Thyroid gland (tissue), 4 donors: Measurements from ENCODE around the gene C12orf56. TPM values are rescaled to one million over a fixed set of nuclear protein-coding genes. Genes with fewer than 3 reads are reported as not detected.

Experiments
- DNase-seq, 2 donors: peaks; one replicate each; pipeline ENCODE4 v3.0.0-alpha.2; 2019
- H3K27ac ChIP-seq, 3 donors: fragments of 200-600 bp; sonication (generic); 1 replicate in 2 of 3; 2 replicates in 1 of 3; pipeline ENCODE4 v1.5.1; 2016 to 2019; ENCODE audit warnings: mild to moderate bottlenecking in 1 of 3, moderate library complexity in 1 of 3
- H3K27me3 ChIP-seq: fragments of 200-600 bp; sonication (generic); one replicate; pipeline ENCODE4 v1.5.1; 2019
- H3K36me3 ChIP-seq, 2 donors: fragments of 200-600 bp; sonication (generic); one replicate each; pipeline ENCODE4 v1.5.1; 2016 to 2019
- H3K4me1 ChIP-seq, 2 donors: fragments of 200-600 bp; sonication (generic); one replicate each; pipeline ENCODE4 v1.5.1; 2017 to 2019
- H3K4me3 ChIP-seq, 3 donors: fragments of 200-600 bp; sonication (generic); replicated peaks in 1 of 3; 1 replicate in 2 of 3; 2 replicates in 1 of 3; pipeline ENCODE4 v1.5.1; 2016; ENCODE audit warnings: mild to moderate bottlenecking in 1 of 3
- H3K9me3 ChIP-seq: fragments of 200-600 bp; sonication (generic); one replicate; pipeline ENCODE4 v1.5.1; 2017
- POLR2A ChIP-seq, 2 donors: fragments of 450-650 bp; IDR thresholded peaks; one replicate each; pipeline ENCODE4 v1.6.1; 2017; ENCODE audit warnings: antibody characterized with exemption in 2 of 2, mild to moderate bottlenecking in 2 of 2, moderate library complexity in 1 of 2
- WGBS, 2 donors: methylation state at CpG; one replicate each; pipeline ENCODE4 v1.1.5; 2017; 5-methylcytosine and 5-hydroxymethylcytosine counted together
- intact Hi-C: fragments of 100-400 bp; cut with DNase I; formaldehyde crosslinking; loops from one replicate; pipeline ENCODE4 v1.15.1; 2023
- total RNA-seq, 4 donors: library from RNA; depleted of rRNA; stranded (reverse); fragments of >200 nt; gene quantifications; one replicate each; pipeline ENCODE4 v1.2.3, GENCODE V29; 2016
- TF ChIP-seq, protein P1 (sequence below), 6 experiments: fragments of 200-600 bp in 3 of 6; fragments of 450-650 bp in 3 of 6; sonication (generic) in 3 of 6; IDR thresholded peaks; one replicate each; pipeline ENCODE4 v1.5.1; 2016 to 2019; ENCODE audit warnings: antibody characterized with exemption in 6 of 6, mild to moderate bottlenecking in 2 of 6, inconsistent platforms in 1 of 6, moderate library complexity in 1 of 6

C12orf56 gene
- total RNA-seq, 4 donors from 2014 or later, result not detected

DNA sequence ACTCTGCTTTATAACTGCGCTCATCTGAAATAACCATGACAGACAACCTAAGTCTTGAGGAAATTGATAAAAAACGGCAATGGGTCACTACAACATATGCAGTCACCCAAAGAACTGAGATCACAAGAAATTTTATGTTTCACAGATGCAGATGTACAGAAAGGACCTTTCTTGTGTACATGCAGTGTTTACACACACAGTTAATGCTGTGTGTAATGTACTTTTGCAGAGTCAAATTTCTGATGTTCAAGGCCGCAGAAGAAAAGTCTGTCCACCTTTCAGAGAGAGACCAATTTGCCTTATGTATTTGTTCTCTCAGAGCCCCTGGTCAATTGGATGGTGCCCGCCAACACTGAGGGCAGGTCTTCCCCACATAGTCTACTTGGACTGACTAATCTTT is 38.4 kb upstream of the C12orf56 start:
- Histone ChIP-seq H3K4me3 (no peak overlapping the region), H3K27ac (no peak overlapping the region), H3K4me1 (no peaks in the 10 kb centered on the region), H3K36me3 (peaks cover 82 to 86% of the 10 kb centered on the region in 2 donors), H3K9me3 (no peaks in the 10 kb centered on the region), H3K27me3 (no peaks in the 10 kb centered on the region)
- TF ChIP-seq, protein P1, sequence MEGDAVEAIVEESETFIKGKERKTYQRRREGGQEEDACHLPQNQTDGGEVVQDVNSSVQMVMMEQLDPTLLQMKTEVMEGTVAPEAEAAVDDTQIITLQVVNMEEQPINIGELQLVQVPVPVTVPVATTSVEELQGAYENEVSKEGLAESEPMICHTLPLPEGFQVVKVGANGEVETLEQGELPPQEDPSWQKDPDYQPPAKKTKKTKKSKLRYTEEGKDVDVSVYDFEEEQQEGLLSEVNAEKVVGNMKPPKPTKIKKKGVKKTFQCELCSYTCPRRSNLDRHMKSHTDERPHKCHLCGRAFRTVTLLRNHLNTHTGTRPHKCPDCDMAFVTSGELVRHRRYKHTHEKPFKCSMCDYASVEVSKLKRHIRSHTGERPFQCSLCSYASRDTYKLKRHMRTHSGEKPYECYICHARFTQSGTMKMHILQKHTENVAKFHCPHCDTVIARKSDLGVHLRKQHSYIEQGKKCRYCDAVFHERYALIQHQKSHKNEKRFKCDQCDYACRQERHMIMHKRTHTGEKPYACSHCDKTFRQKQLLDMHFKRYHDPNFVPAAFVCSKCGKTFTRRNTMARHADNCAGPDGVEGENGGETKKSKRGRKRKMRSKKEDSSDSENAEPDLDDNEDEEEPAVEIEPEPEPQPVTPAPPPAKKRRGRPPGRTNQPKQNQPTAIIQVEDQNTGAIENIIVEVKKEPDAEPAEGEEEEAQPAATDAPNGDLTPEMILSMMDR (IDR thresholded peaks at IDR 0.05), result no peak
- TF ChIP-seq POLR2A (IDR thresholded peaks at IDR 0.05), result no peak
- no peak for DNase-seq
- WGBS, 2 donors, result 91 to 94% methylated on average over 4 of the region's 4 CpGs
- intact Hi-C loops, result loop anchor here (10.0 kb wide), 1 partner anchor 56 kb away; no protein-coding TSS in a partner anchor

DNA sequence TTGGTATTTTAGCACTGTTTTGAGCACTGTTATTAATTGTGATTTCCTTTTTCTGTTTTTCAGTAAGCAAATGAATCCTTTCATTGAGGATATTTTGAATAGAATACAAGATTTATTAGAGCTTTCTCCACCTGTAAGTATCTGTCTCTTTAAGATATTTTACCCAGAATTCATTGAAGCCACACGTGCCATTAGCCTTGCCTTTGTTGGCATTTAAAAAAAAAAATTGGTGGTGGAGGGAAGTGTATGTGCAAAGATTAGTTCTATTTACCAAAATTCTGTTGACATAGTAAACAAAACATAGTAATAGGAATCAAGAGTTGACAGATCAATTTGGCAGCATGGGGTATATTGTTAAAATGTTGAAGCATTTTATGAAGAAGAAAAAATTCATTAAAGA is 37.4 kb upstream of the C12orf56 start:
- no peaks in the 10 kb centered on the region for H3K4me1 ChIP-seq
- TF ChIP-seq, protein P1 (IDR thresholded peaks at IDR 0.05), result no peak
- no peak for TF ChIP-seq POLR2A (IDR thresholded peaks at IDR 0.05)
- no peaks in the 10 kb centered on the region for H3K27me3 ChIP-seq
- H3K4me3 ChIP-seq, result no peak overlapping the region
- 55 to 63% methylated on average over 1 of the region's 1 CpG for WGBS, 2 donors
- no peak overlapping the region for H3K27ac ChIP-seq
- no peak for DNase-seq
- peaks cover 74 to 86% of the 10 kb centered on the region in 2 donors for H3K36me3 ChIP-seq
- no peaks in the 10 kb centered on the region for H3K9me3 ChIP-seq
- intact Hi-C loops, result loop anchor here (10.0 kb wide), 1 partner anchor 57 kb away; no protein-coding TSS in a partner anchor

DNA sequence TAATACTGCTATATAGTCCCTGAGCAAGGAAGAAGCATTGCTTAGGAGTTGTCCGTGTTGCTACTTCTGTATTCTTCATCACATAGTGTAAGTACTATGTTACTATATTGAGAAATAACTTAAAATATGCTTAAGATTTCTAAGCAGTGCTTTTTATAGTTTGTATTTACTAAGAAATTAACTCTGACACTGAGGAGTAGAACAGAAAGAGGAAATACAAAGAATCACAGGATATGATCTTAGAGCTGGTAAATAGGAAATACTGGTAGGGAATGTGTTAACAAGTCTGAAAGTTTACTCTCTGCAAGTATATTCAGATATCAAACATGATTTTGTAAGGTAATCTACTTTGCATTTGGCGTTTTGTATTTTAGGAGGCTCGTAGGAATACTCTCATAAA is 29.1 kb upstream of the C12orf56 start:
- H3K4me1 ChIP-seq, result no peaks in the 10 kb centered on the region
- H3K9me3 ChIP-seq, result no peaks in the 10 kb centered on the region
- no peaks in the 10 kb centered on the region for H3K27me3 ChIP-seq
- H3K4me3 ChIP-seq, result no peak overlapping the region
- WGBS, 2 donors, result 84 to 87% methylated on average over 3 of the region's 3 CpGs
- intact Hi-C loops, result loop anchor here (10.0 kb wide), 1 partner anchor 65 kb away; no protein-coding TSS in a partner anchor
- TF ChIP-seq, protein P1 (IDR thresholded peaks at IDR 0.05), result no peak
- TF ChIP-seq POLR2A (IDR thresholded peaks at IDR 0.05), result no peak
- no peak overlapping the region for H3K27ac ChIP-seq
- no peak for DNase-seq
- peaks cover 72 to 76% of the 10 kb centered on the region in 2 donors for H3K36me3 ChIP-seq

DNA sequence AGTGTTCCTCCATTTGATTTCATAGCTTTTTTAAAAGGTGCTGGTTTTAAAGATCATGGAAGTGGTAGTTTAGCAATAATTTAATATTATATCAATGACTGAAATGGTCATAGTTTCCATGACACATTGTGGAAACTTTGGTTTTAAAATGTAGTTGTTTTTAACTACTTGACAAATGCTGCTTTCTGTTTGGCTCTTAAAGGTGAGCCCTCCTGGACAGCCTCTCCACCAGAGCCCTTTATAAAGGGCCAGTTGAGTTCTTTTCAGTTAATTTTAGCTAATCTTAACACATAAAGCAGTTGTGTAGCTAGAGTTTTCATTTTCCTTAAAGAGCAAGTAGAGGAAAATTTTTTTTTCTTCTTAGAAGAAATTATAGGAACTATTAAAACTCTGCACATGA is 27.7 kb upstream of the C12orf56 start:
- H3K27ac ChIP-seq, result no peak overlapping the region
- no peaks in the 10 kb centered on the region for H3K27me3 ChIP-seq
- no peaks in the 10 kb centered on the region for H3K9me3 ChIP-seq
- no peak for DNase-seq
- intact Hi-C loops, result no loop called here
- TF ChIP-seq, protein P1 (IDR thresholded peaks at IDR 0.05), result no peak
- no peak for TF ChIP-seq POLR2A (IDR thresholded peaks at IDR 0.05)
- H3K36me3 ChIP-seq, result peaks cover 70 to 74% of the 10 kb centered on the region in 2 donors
- H3K4me1 ChIP-seq, result no peaks in the 10 kb centered on the region
- H3K4me3 ChIP-seq, result no peak overlapping the region

DNA sequence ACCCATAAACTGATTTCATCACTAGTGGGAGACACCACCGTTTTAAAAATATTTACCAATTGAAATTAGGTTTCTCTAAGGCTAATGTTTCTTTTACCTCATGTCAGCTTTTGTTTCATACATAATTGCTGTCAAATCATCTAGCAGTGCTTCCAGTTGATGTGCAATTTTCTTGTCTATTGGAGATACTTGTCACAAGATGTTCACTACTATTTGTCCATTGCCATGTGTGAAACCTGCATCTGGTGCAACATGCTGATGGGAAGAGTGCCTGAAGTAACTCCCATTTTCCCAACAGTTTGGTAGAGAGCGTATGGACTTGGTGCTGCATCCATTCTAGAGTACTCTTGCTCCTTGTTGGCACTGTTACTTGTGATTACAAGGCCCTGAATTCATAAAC is 23.3 kb upstream of the C12orf56 start:
- intact Hi-C loops, result no loop called here
- peaks cover 61 to 62% of the 10 kb centered on the region in 2 donors for H3K36me3 ChIP-seq
- peaks cover 0 to 1% of the 10 kb centered on the region in 2 donors for H3K4me1 ChIP-seq
- DNase-seq, result no peak
- no peak overlapping the region for H3K27ac ChIP-seq
- 94 to 96% methylated on average over 2 of the region's 2 CpGs for WGBS, 2 donors
- no peaks in the 10 kb centered on the region for H3K9me3 ChIP-seq
- H3K4me3 ChIP-seq, result no peak overlapping the region
- TF ChIP-seq, protein P1 (IDR thresholded peaks at IDR 0.05), result no peak
- no peak for TF ChIP-seq POLR2A (IDR thresholded peaks at IDR 0.05)
- no peaks in the 10 kb centered on the region for H3K27me3 ChIP-seq
